ENCODE data around the gene PTPRN2. TPM values are rescaled to one million over a fixed set of nuclear protein-coding genes. Genes with fewer than 3 reads are reported as not detected.

Gene PTPRN2
- total and polyA plus RNA-seq, 3 experiments from 2014 or later = 0.33 to 1.2 (median 0.42) TPM

DNA sequence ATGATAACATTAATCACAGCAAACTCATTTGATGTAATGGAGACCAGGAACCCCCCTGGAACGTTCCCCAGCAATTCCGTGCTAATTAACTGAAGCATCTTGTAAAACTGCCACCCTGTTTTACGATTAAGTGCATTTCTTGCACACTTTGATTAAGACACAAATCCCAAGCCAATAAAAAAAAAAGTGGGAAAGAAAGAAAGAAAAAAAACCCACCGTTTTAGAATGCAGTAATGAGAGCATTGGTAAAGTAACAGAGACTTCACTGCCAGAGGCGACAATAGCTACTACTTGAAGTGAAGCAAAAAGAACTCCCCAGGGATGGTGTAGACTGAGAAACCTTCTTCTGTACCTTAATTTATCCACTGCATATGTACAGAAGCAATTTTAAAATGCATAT, 616.1 kb downstream of the PTPRN2 start:
- peaks cover 0 to 3% (median 0%) of the 10 kb centered on the region in 3 donors for H3K36me3 Mint-ChIP-seq
- no peak for DNase-seq
- no peak overlapping the region for H3K27ac Mint-ChIP-seq
- Histone ChIP-seq H3K9me3 (ENCODE audit: low read length) (no peaks in the 10 kb centered on the region), H3K4me1 (ENCODE audit: insufficient read depth, low read length) (no peaks in the 10 kb centered on the region), H3K36me3 (ENCODE audit: insufficient read depth, low read length) (no peaks in the 10 kb centered on the region), H3K27me3 (ENCODE audit: insufficient read depth, low read length, poor library complexity, severe bottlenecking) (no peaks in the 10 kb centered on the region), H3K27ac (ENCODE audit: low read depth, low read length) (no peak overlapping the region), H3K4me3 (ENCODE audit: low read length) (no peak overlapping the region)
- ChIA-PET POLR2A (no interaction called here), CTCF (no interaction called here)
- H3K27me3 Mint-ChIP-seq = peaks cover 0 to 8% of the 10 kb centered on the region in 2 donors
- H3K9me3 Mint-ChIP-seq = peaks cover 23 to 49% (median 39%) of the 10 kb centered on the region in 5 donors
- no peaks in the 10 kb centered on the region for H3K4me1 Mint-ChIP-seq
- H3K4me3 Mint-ChIP-seq = no peak overlapping the region

GRCh38 chr7:157970744-157971143, 616.9 kb downstream of the PTPRN2 start:
- H3K27me3 Mint-ChIP-seq = peaks cover 0 to 8% of the 10 kb centered on the region in 2 donors
- H3K4me1 ChIP-seq (ENCODE audit: insufficient read depth, low read length) = no peaks in the 10 kb centered on the region
- no peak overlapping the region for H3K27ac ChIP-seq (ENCODE audit: low read depth, low read length)
- no peak overlapping the region for H3K4me3 ChIP-seq (ENCODE audit: low read length)
- no peak overlapping the region for H3K4me3 Mint-ChIP-seq
- POLR2A ChIA-PET = no interaction called here
- no peak for DNase-seq
- H3K9me3 Mint-ChIP-seq = peaks cover 23 to 48% (median 36%) of the 10 kb centered on the region in 5 donors
- CTCF ChIA-PET = no interaction called here
- no peaks in the 10 kb centered on the region for H3K9me3 ChIP-seq (ENCODE audit: low read length)
- no peaks in the 10 kb centered on the region for H3K27me3 ChIP-seq (ENCODE audit: insufficient read depth, low read length, poor library complexity, severe bottlenecking)
- H3K4me1 Mint-ChIP-seq = no peaks in the 10 kb centered on the region
- H3K27ac Mint-ChIP-seq = no peak overlapping the region
- H3K36me3 Mint-ChIP-seq = peaks cover 0 to 3% (median 0%) of the 10 kb centered on the region in 3 donors
- no peaks in the 10 kb centered on the region for H3K36me3 ChIP-seq (ENCODE audit: insufficient read depth, low read length)

DNA sequence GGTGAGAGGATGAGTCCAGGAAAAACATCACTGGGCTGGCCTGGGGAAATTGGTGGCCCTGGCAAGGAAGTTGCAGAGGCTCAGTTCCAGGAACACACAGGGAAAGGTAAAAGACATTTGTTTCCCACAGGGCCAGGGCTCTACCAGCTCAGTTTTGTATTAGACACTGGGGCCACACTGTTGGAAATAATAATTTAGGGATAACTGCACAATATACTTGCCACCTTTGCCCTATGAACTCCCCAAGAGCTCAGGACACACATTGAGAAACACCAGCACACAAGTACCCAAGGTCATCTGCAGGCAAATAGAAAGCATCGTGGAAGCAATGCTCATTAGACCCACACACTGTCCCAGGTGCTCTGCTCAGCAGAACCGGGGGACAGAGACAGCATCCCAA, 617.6 kb downstream of the PTPRN2 start:
- CTCF ChIA-PET = no interaction called here
- no peaks in the 10 kb centered on the region for H3K4me1 Mint-ChIP-seq
- DNase-seq = no peak

DNA sequence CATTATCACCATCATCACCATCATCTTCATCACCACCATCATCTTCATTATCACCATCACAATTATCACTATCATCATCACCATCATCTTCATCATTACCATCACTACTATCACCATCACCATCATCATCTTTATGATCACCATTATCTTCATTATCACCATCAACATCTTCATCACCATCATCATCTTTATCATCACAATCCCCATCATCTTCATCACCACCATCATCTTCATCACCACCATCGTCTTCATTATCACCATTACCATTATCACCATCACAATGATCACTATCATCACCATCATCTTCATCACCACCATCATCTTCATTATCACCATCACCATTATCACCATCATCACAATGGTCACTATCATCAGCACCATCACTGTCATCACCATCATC, 621.1 kb downstream of the PTPRN2 start:
- Mint-ChIP-seq H3K4me3 (no peak overlapping the region), H3K4me1 (no peaks in the 10 kb centered on the region), H3K9me3 (peaks cover 12 to 27% (median 19%) of the 10 kb centered on the region in 5 donors), H3K27ac (no peak overlapping the region), H3K36me3 (peaks cover 0 to 3% (median 0%) of the 10 kb centered on the region in 3 donors), H3K27me3 (peaks cover 12 to 14% of the 10 kb centered on the region in 2 donors)
- DNase-seq = no peak
- Histone ChIP-seq H3K9me3 (ENCODE audit: low read length) (no peaks in the 10 kb centered on the region), H3K27ac (ENCODE audit: low read depth, low read length) (no peak overlapping the region), H3K4me3 (ENCODE audit: low read length) (no peak overlapping the region), H3K4me1 (ENCODE audit: insufficient read depth, low read length) (no peaks in the 10 kb centered on the region), H3K36me3 (ENCODE audit: insufficient read depth, low read length) (no peaks in the 10 kb centered on the region), H3K27me3 (ENCODE audit: insufficient read depth, low read length, poor library complexity, severe bottlenecking) (peaks cover 3% of the 10 kb centered on the region)
- POLR2A ChIA-PET = no interaction called here
- CTCF ChIA-PET = no interaction called here

More for the DNA sequence above, 617.6 kb downstream of the PTPRN2 start:
- Mint-ChIP-seq H3K27ac (no peak overlapping the region), H3K36me3 (peaks cover 0 to 3% (median 0%) of the 10 kb centered on the region in 3 donors), H3K9me3 (peaks cover 23 to 41% (median 31%) of the 10 kb centered on the region in 5 donors), H3K4me3 (no peak overlapping the region), H3K27me3 (peaks cover 0 to 5% of the 10 kb centered on the region in 2 donors)
- no peaks in the 10 kb centered on the region for H3K9me3 ChIP-seq (ENCODE audit: low read length)
- no peak overlapping the region for H3K4me3 ChIP-seq (ENCODE audit: low read length)
- no peaks in the 10 kb centered on the region for H3K27me3 ChIP-seq (ENCODE audit: insufficient read depth, low read length, poor library complexity, severe bottlenecking)
- H3K36me3 ChIP-seq (ENCODE audit: insufficient read depth, low read length) = no peaks in the 10 kb centered on the region
- no peak overlapping the region for H3K27ac ChIP-seq (ENCODE audit: low read depth, low read length)
- POLR2A ChIA-PET = no interaction called here
- no peaks in the 10 kb centered on the region for H3K4me1 ChIP-seq (ENCODE audit: insufficient read depth, low read length)

DNA sequence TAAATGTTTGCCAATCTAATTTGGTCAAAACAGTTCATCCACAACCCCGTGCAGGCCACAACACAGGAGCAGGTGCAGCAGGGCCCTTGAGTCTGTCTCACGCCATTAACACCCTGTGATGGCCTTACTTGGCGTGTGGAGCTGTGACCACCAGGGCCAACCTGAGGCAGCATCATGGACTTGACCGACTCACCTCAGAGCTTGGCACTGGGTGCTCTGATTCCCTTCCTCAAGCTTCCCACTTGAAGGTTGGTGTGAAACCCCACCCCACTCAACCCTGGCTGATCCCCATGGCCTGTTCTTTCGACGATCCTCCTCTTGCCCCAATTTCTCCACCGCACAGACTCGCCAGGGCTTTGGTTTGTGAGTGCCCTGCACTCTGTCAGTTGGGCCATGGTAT, 623.1 kb downstream of the PTPRN2 start:
- CTCF ChIA-PET = no interaction called here
- no peaks in the 10 kb centered on the region for H3K4me1 Mint-ChIP-seq
- H3K4me3 Mint-ChIP-seq = no peak overlapping the region

GRCh38 chr7:157964016-157964415, 623.6 kb downstream of the PTPRN2 start:
- Mint-ChIP-seq H3K27ac (no peak overlapping the region), H3K4me3 (no peak overlapping the region), H3K9me3 (peaks cover 3 to 11% (median 8%) of the 10 kb centered on the region in 5 donors), H3K36me3 (no peaks in the 10 kb centered on the region), H3K27me3 (peaks cover 10 to 16% of the 10 kb centered on the region in 2 donors), H3K4me1 (no peaks in the 10 kb centered on the region)
- DNase-seq = no peak
- POLR2A ChIA-PET = no interaction called here
- peaks cover 3% of the 10 kb centered on the region for H3K27me3 ChIP-seq (ENCODE audit: insufficient read depth, low read length, poor library complexity, severe bottlenecking)
- H3K27ac ChIP-seq (ENCODE audit: low read depth, low read length) = no peak overlapping the region
- H3K9me3 ChIP-seq (ENCODE audit: low read length) = no peaks in the 10 kb centered on the region
- CTCF ChIA-PET = no interaction called here
- no peaks in the 10 kb centered on the region for H3K36me3 ChIP-seq (ENCODE audit: insufficient read depth, low read length)
- no peaks in the 10 kb centered on the region for H3K4me1 ChIP-seq (ENCODE audit: insufficient read depth, low read length)
- no peak overlapping the region for H3K4me3 ChIP-seq (ENCODE audit: low read length)

More for the DNA sequence above, 623.1 kb downstream of the PTPRN2 start:
- Histone ChIP-seq H3K36me3 (ENCODE audit: insufficient read depth, low read length) (no peaks in the 10 kb centered on the region), H3K27me3 (ENCODE audit: insufficient read depth, low read length, poor library complexity, severe bottlenecking) (peaks cover 3% of the 10 kb centered on the region), H3K27ac (ENCODE audit: low read depth, low read length) (no peak overlapping the region), H3K4me3 (ENCODE audit: low read length) (no peak overlapping the region), H3K4me1 (ENCODE audit: insufficient read depth, low read length) (no peaks in the 10 kb centered on the region), H3K9me3 (ENCODE audit: low read length) (no peaks in the 10 kb centered on the region)
- Mint-ChIP-seq H3K36me3 (no peaks in the 10 kb centered on the region), H3K9me3 (peaks cover 3 to 14% (median 11%) of the 10 kb centered on the region in 5 donors), H3K27ac (no peak overlapping the region), H3K27me3 (peaks cover 13 to 14% of the 10 kb centered on the region in 2 donors)
- no peak for DNase-seq
- POLR2A ChIA-PET = no interaction called here

DNA sequence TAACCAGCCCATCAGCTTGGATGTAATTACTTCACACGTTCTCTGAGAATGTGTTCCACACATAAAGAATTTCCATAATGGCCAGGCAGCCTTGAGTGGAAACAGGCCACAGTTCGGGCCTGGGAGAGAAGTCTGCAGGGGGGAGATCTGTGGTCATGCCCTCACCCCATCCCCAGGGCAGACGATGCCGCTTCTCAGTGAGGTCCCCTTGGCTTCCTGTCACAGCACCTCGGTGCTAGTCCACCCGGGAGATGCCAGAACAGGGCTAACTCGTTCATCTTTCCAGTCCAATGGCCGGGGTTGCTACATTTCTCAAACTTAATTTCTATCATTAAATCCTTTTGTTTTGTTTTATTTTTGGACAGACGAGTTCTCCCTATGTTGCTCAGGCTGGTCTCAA, 624.1 kb downstream of the PTPRN2 start:
- Histone ChIP-seq H3K9me3 (ENCODE audit: low read length) (no peaks in the 10 kb centered on the region), H3K4me1 (ENCODE audit: insufficient read depth, low read length) (no peaks in the 10 kb centered on the region), H3K27me3 (ENCODE audit: insufficient read depth, low read length, poor library complexity, severe bottlenecking) (peaks cover 3% of the 10 kb centered on the region), H3K36me3 (ENCODE audit: insufficient read depth, low read length) (no peaks in the 10 kb centered on the region), H3K27ac (ENCODE audit: low read depth, low read length) (no peak overlapping the region), H3K4me3 (ENCODE audit: low read length) (no peak overlapping the region)
- no peak for DNase-seq
- Mint-ChIP-seq H3K27me3 (peaks cover 10 to 17% of the 10 kb centered on the region in 2 donors), H3K4me1 (no peaks in the 10 kb centered on the region), H3K36me3 (no peaks in the 10 kb centered on the region), H3K27ac (no peak overlapping the region), H3K4me3 (no peak overlapping the region), H3K9me3 (peaks cover under 1 to 7% (median 5%) of the 10 kb centered on the region in 5 donors)
- ChIA-PET POLR2A (no interaction called here), CTCF (no interaction called here)

DNA sequence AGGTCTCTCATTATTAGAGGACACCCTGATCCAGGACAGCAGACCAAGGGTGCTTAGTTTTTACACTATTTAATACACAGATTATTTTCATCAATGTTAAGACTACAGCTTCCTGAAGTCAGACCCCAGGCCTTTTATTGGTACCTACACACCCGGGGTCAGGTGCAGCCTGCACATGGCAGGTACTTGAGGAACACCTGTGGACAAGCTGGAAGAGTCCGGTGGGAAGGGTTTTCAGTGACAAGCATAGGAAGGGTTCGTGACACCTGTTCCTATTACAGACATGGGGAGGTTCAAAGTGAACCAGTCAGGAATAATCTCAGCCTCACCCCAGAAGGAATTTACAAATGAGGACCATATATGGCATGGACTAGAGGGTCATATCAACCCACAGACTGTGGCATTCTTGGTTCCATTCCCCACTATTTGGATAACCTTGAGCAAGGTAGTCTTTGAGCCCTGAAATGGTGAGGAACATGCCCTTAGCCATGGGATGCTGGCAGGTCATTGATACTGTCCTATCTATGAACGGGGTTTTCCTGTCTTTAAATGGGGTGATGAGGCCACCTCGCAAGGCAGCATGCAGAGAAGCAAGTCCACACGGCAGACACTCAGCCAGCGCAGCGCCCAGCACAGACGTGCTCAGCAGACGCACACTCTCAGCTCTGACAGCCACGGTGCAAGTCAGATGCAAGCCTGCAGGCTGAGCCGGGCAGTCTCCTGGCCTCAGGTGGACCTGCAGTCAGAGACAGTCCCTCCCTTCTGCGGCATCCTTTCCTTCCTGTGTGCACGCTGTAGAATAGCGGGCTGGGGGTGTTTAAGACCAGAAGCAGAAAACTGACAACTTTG, 624.9 kb downstream of the PTPRN2 start:
- ChIA-PET CTCF (no interaction called here), POLR2A (no interaction called here)
- Mint-ChIP-seq H3K36me3 (no peaks in the 10 kb centered on the region), H3K27ac (no peak overlapping the region), H3K9me3 (peaks cover 0 to 3% (median 0%) of the 10 kb centered on the region in 5 donors), H3K4me3 (no peak overlapping the region), H3K27me3 (peaks cover 10 to 21% of the 10 kb centered on the region in 2 donors), H3K4me1 (no peaks in the 10 kb centered on the region)
- peaks cover 3% of the 10 kb centered on the region for H3K27me3 ChIP-seq (ENCODE audit: insufficient read depth, low read length, poor library complexity, severe bottlenecking)
- no peaks in the 10 kb centered on the region for H3K4me1 ChIP-seq (ENCODE audit: insufficient read depth, low read length)
- DNase-seq = no peak
- H3K27ac ChIP-seq (ENCODE audit: low read depth, low read length) = no peak overlapping the region
- H3K36me3 ChIP-seq (ENCODE audit: insufficient read depth, low read length) = no peaks in the 10 kb centered on the region
- no peak overlapping the region for H3K4me3 ChIP-seq (ENCODE audit: low read length)
- no peaks in the 10 kb centered on the region for H3K9me3 ChIP-seq (ENCODE audit: low read length)

Measured in CD8-positive, alpha-beta memory T cell (primary cell).